ENCODE measurements around the gene ALKBH2.

The ALKBH2 gene

DNA sequence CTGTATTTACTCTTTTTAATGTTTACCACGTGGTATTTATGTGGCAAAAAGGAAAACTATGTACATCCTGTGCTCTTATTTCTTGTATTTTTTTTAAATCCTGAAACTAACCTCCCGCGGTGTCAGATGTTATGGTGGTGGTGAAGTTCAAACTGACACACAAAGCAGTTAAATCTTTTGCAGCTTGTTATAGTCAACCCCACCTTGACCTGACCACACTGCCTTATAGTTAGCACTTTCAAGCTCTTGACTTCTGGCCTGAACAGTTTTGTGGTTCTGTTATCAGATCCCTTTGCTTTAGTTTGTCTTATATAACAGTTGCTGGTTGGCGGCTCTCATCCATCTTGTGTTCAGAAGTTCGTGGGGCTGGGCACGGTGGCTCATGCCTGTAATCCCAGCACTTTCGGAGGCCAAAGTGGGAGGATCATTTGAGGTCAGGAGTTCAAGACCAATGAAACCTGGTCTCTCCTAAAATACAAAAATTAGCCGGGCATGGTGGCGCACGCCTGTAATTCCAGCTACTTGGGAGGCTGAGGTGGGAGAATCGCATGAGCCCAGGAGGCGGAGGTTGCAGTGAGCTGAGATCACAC lies 6.3 kb upstream of the ALKBH2 start:
- H3K27ac ChIP-seq = peak overlapping the region; percentile 93
- TF ChIP-seq, protein P1, sequence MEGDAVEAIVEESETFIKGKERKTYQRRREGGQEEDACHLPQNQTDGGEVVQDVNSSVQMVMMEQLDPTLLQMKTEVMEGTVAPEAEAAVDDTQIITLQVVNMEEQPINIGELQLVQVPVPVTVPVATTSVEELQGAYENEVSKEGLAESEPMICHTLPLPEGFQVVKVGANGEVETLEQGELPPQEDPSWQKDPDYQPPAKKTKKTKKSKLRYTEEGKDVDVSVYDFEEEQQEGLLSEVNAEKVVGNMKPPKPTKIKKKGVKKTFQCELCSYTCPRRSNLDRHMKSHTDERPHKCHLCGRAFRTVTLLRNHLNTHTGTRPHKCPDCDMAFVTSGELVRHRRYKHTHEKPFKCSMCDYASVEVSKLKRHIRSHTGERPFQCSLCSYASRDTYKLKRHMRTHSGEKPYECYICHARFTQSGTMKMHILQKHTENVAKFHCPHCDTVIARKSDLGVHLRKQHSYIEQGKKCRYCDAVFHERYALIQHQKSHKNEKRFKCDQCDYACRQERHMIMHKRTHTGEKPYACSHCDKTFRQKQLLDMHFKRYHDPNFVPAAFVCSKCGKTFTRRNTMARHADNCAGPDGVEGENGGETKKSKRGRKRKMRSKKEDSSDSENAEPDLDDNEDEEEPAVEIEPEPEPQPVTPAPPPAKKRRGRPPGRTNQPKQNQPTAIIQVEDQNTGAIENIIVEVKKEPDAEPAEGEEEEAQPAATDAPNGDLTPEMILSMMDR (conservative IDR thresholded peaks at IDR 0.05) = no peak

DNA sequence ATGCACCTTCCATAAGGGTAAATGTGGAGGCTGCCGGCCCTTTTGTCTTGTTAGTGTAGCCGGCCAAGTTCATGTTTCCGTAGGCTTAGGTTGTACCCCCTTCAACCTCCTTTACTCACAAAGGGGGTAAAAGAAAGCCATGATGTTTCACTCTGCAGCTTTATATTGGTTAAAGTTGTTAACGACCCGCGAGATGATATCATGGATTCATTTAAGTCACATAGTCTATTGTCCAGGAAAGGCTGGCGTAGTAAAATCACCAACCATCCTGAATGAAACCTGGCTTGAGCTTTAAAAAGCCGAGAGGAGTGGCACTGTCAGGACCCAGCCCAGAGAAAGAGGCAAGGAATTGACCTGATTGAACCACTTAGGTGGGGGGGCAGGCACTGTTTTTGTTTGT lies 5.4 kb upstream of the ALKBH2 start:
- H3K27ac ChIP-seq = peak overlapping the region; percentile 93
- TF ChIP-seq, protein P1 (conservative IDR thresholded peaks at IDR 0.05) = no peak

DNA sequence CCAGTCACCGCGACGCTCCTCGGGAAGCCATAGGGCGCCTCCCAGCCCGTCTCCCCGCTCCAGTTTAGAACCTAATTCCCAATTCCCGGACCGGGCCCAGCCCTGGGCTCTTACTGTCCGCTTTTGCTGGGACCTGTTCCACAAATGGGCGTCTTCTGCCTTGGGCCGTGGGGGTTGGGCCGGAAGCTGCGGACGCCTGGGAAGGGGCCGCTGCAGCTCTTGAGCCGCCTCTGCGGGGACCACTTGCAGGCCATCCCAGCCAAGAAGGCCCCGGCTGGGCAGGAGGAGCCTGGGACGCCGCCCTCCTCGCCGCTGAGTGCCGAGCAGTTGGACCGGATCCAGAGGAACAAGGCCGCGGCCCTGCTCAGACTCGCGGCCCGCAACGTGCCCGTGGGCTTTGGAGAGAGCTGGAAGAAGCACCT lies 4.9 kb upstream of the ALKBH2 start:
- TF ChIP-seq, protein P1 (conservative IDR thresholded peaks at IDR 0.05) = no peak
- H3K27ac ChIP-seq = peak overlapping the region; percentile 93

- peak within 1 kb of the TSS; percentile 93 for H3K27ac ChIP-seq
- TF ChIP-seq, protein P1 (conservative IDR thresholded peaks at IDR 0.05) = no peak
These were observed 4.3 kb upstream of the ALKBH2 start, which contains the start of gene UNG for GRCh38 chr12:109097435-109098182. Gene UNG (plus strand): TSS chr12:109097597. CDS start chr12:109097680, 83 bp downstream.

DNA sequence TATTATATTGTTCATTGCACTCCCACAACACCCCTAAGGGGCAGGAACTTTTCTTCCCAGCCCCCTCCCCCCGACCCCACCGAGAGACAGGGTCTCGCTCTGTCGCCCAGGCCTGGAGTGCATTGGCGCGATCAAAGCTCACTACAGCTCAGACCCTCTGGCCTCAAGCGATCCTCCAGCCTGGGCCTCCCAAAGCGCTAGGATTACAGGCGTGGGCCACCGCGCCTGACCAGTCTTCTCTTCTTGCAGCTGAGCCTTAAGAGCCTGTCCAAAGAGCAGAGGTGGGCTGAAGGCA lies 3.8 kb upstream of the ALKBH2 start:
- TF ChIP-seq, protein P1 (conservative IDR thresholded peaks at IDR 0.05) = no peak
- H3K27ac ChIP-seq = peak overlapping the region; percentile 93

DNA sequence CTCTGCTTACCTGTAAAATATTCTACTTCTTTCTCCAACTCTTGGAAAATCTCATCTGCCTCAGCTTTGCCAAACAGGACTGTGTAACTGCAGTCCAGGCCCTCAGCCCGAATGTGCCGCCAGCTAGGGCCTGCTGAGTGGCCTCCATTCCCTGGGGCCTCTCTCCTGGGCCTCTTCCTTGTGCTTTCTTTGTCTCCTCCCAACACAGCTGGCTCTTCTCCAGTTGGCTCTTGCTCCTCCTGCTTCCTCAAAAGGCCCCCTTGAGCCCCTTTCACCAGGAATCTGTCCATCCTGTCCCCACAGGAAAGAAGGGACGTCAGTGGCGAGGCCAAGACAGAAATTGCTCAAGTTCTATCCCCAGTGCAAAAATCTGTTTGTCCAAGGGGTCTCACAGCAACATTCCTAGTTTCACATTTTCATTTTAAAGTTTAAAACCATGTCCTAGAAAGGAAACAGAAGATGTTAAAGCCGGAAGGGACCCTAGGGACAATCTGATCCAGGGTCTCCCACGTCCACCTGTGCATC lies 713 bp downstream of the ALKBH2 start:
- H3K27ac ChIP-seq = peak overlapping the region; percentile 75
- TF ChIP-seq, protein P1 (conservative IDR thresholded peaks at IDR 0.05) = no peak

GRCh38 chr12:109089683-109090082 lies 3.6 kb downstream of the ALKBH2 start:
- peak overlapping the region; percentile 66; the same call in 1 of the 2 replicates for H3K27ac ChIP-seq
- TF ChIP-seq, protein P1 (conservative IDR thresholded peaks at IDR 0.05) = no peak
